Measurements from ENCODE around the gene SF3B2. TPM values are rescaled to one million over a fixed set of nuclear protein-coding genes. Genes with fewer than 3 reads are reported as not detected.

The SF3B2 gene
- total RNA-seq, 1 experiment from 2014 or later = 237 TPM

GRCh38 chr11:66084821-66085475 lies 32.8 kb downstream of the SF3B2 start:
- no peak overlapping the region for H3K4ac ChIP-seq (ENCODE audit: low read depth, low read length)
- H2BK120ac ChIP-seq (ENCODE audit: low read depth, low read length, poor library complexity, severe bottlenecking) = no peak overlapping the region
- H3K79me2 ChIP-seq (ENCODE audit: insufficient read depth, low read length) = no peaks in the 10 kb centered on the region
- H3K27me3 ChIP-seq (ENCODE audit: insufficient read depth, low read length) = no peaks in the 10 kb centered on the region
- H3T11ph ChIP-seq (ENCODE audit: low read length) = no peak overlapping the region
- no peak overlapping the region for H2BK5ac ChIP-seq (ENCODE audit: insufficient read length, low read length)
- no peaks in the 10 kb centered on the region for H3K23me2 ChIP-seq (ENCODE audit: insufficient read length, low read depth, low read length, poor library complexity, severe bottlenecking)
- no peak overlapping the region for H4K91ac ChIP-seq (ENCODE audit: insufficient read length, low read depth, low read length)
- H3K4me2 ChIP-seq (ENCODE audit: insufficient read depth, insufficient read length, low read length) = no peak overlapping the region
- no CpG with 5 or more reads among the region's 3 CpGs for whole genome bisulfite sequencing (ENCODE audit: extremely low coverage, insufficient read length, low lambda C conversion rate)
- H2BK12ac ChIP-seq (ENCODE audit: insufficient read length, low read depth, low read length) = no peak overlapping the region
- no peak for TF ChIP-seq CTCF (conservative IDR thresholded peaks at IDR 0.05)
- no peaks in the 10 kb centered on the region for H3K79me1 ChIP-seq (ENCODE audit: insufficient read depth, low read depth, low read length, poor library complexity, severe bottlenecking)
- no peak overlapping the region for H4K8ac ChIP-seq (replicated peaks; ENCODE audit: insufficient read length, low read depth, low read length)
- Mint-ChIP-seq H3K27ac (no peak overlapping the region), H3K4me3 (no peak overlapping the region), H3K4me1 (no peaks in the 10 kb centered on the region; a peak in 1 of 4 replicates), H3K27me3 (ENCODE audit: low read depth) (no peaks in the 10 kb centered on the region), H3K36me3 (ENCODE audit: insufficient read depth in 1 of 3, low read depth in 3 of 3) (no peaks in the 10 kb centered on the region), H3K9me3 (no peaks in the 10 kb centered on the region)
- no peak overlapping the region for H2AK5ac ChIP-seq (ENCODE audit: insufficient read length, low read length)
- no peaks in the 10 kb centered on the region for H3K9me3 ChIP-seq (ENCODE audit: control insufficient read depth, low read depth, low read length)
- H3K18ac ChIP-seq (ENCODE audit: insufficient read length, low read depth, low read length) = no peak overlapping the region
- no peak overlapping the region for H2AFZ ChIP-seq (ENCODE audit: low read length)
- no peak overlapping the region for H3K27ac ChIP-seq (ENCODE audit: insufficient read length, low read depth, low read length)
- H3K23ac ChIP-seq (ENCODE audit: insufficient read length, low read depth, low read length) = no peak overlapping the region
- H3K56ac ChIP-seq (ENCODE audit: insufficient read length, low read depth, low read length) = no peak overlapping the region
- H4K5ac ChIP-seq (ENCODE audit: insufficient read length, low read depth, low read length) = no peak overlapping the region
- no peak overlapping the region for H3K14ac ChIP-seq (ENCODE audit: insufficient read depth, low read length)
- H4K20me1 ChIP-seq (ENCODE audit: control insufficient read depth, insufficient read depth, insufficient read length) = no peaks in the 10 kb centered on the region
- no peak overlapping the region for H2BK15ac ChIP-seq (ENCODE audit: low read depth, low read length)
- H3K9ac ChIP-seq (ENCODE audit: extremely low read depth, insufficient read length, low read length) = no peak overlapping the region
- H2BK20ac ChIP-seq (ENCODE audit: low read depth, low read length, poor library complexity, severe bottlenecking) = no peak overlapping the region
- no peaks in the 10 kb centered on the region for H3K4me1 ChIP-seq (ENCODE audit: insufficient read depth, low read length)
- no peak for DNase-seq
